CD14-positive monocyte (primary cell): ENCODE measurements around the gene LETM1. TPM values are rescaled to one million over a fixed set of nuclear protein-coding genes. Genes with fewer than 3 reads are reported as not detected.

Source experiments
- DNase-seq, 3 donors: peaks; one replicate each; pipeline ENCODE4 v3.0.0-alpha.2; 2011 to 2022
- H2AFZ ChIP-seq: 2 replicates; pipeline ENCODE4 v1.6.0; 2012; ENCODE audit warnings: mild to moderate bottlenecking, low read depth, low read length, inconsistent platforms; ENCODE audit not compliant: insufficient read depth, poor library complexity, severe bottlenecking
- H3K27ac ChIP-seq, 2 donors: 1 replicate in 1 of 2; 2 replicates in 1 of 2; pipeline ENCODE4 v1.5.1; 2012 to 2013; ENCODE audit warnings: low read length in 2 of 2, control low read depth in 1 of 2, inconsistent platforms in 1 of 2, low read depth in 1 of 2, mild to moderate bottlenecking in 1 of 2
- H3K27me3 ChIP-seq, 2 donors: one replicate each; pipeline versions ENCODE4 v1.6.0 to v1.6.1; 2011 to 2013; ENCODE audit warnings: low read length in 2 of 2; ENCODE audit not compliant: control insufficient read depth in 2 of 2, insufficient read depth in 2 of 2
- H3K36me3 ChIP-seq, 2 donors: replicated peaks in 1 of 2; 1 replicate in 1 of 2; 2 replicates in 1 of 2; pipeline versions ENCODE4 v1.5.1 to v1.6.1; 2012 to 2013; ENCODE audit warnings: low read length in 2 of 2, control low read depth in 1 of 2, inconsistent platforms in 1 of 2, mild to moderate bottlenecking in 1 of 2; ENCODE audit not compliant: insufficient read depth in 2 of 2, control insufficient read depth in 1 of 2
- H3K4me1 ChIP-seq, 2 donors: 1 replicate in 1 of 2; 2 replicates in 1 of 2; pipeline versions ENCODE4 v1.5.1 to v1.6.1; 2012 to 2013; ENCODE audit warnings: low read length in 2 of 2, control low read depth in 1 of 2, inconsistent platforms in 1 of 2, mild to moderate bottlenecking in 1 of 2, moderate library complexity in 1 of 2; ENCODE audit not compliant: insufficient read depth in 2 of 2, control insufficient read depth in 1 of 2
- H3K4me2 ChIP-seq: replicated peaks from 2 replicates; pipeline ENCODE3; 2012; ENCODE audit warnings: low read length, moderate library complexity, mild to moderate bottlenecking; ENCODE audit not compliant: poor library complexity, severe bottlenecking; ENCODE audit errors: extremely low read depth
- H3K4me3 ChIP-seq, 3 experiments: fragments of 200-600 bp in 1 of 3; sonication (generic) in 1 of 3; replicated peaks in 1 of 3; 1 replicate in 2 of 3; 2 replicates in 1 of 3; pipeline ENCODE4 v1.5.1; 2011 to 2013; ENCODE audit warnings: low read length in 3 of 3, mild to moderate bottlenecking in 3 of 3, control low read depth in 2 of 3, low read depth in 2 of 3, inconsistent platforms in 1 of 3, moderate library complexity in 1 of 3
- H3K79me2 ChIP-seq: 2 replicates; pipeline ENCODE4 v1.6.0; 2012; ENCODE audit warnings: mild to moderate bottlenecking, control low read depth, inconsistent platforms, low read length, moderate library complexity; ENCODE audit not compliant: insufficient read depth
- H3K9ac ChIP-seq: 2 replicates; pipeline ENCODE4 v1.6.0; 2017; ENCODE audit warnings: low read length, mild to moderate bottlenecking; ENCODE audit not compliant: insufficient read depth, poor library complexity, severe bottlenecking
- H3K9me3 ChIP-seq, 2 donors: replicated peaks in 1 of 2; 1 replicate in 1 of 2; 2 replicates in 1 of 2; pipeline versions ENCODE4 v1.5.1 to v1.6.1; 2012 to 2013; ENCODE audit warnings: low read length in 2 of 2, control low read depth in 1 of 2; ENCODE audit not compliant: control insufficient read depth in 1 of 2, insufficient read depth in 1 of 2
- H4K20me1 ChIP-seq: 2 replicates; pipeline ENCODE4 v1.6.0; 2012; ENCODE audit warnings: mild to moderate bottlenecking, low read length, control low read depth, moderate library complexity; ENCODE audit not compliant: insufficient read depth
- H3K27ac Mint-ChIP-seq, 7 donors: one replicate each; pipeline ENCODE4 v1.8.0; 2020; ENCODE audit warnings: mild to moderate bottlenecking in 7 of 7, mixed read lengths in 7 of 7, moderate library complexity in 6 of 7, inconsistent platforms in 2 of 7
- H3K27me3 Mint-ChIP-seq, 3 donors: one replicate each; pipeline ENCODE4 v1.8.0; 2021 to 2022; ENCODE audit warnings: low read depth in 3 of 3, mild to moderate bottlenecking in 3 of 3, mixed read lengths in 3 of 3, moderate library complexity in 3 of 3, inconsistent platforms in 1 of 3
- H3K36me3 Mint-ChIP-seq, 2 donors: one replicate each; pipeline ENCODE4 v1.8.0; 2020; ENCODE audit warnings: mixed read lengths in 2 of 2, inconsistent platforms in 1 of 2, mild to moderate bottlenecking in 1 of 2
- H3K4me1 Mint-ChIP-seq: one replicate; pipeline ENCODE4 v1.8.0; 2020; ENCODE audit warnings: mild to moderate bottlenecking, mixed read lengths
- H3K4me3 Mint-ChIP-seq, 2 donors: one replicate each; pipeline ENCODE4 v1.8.0; 2020; ENCODE audit warnings: mild to moderate bottlenecking in 2 of 2, mixed read lengths in 2 of 2, moderate library complexity in 1 of 2
- H3K9me3 Mint-ChIP-seq, 7 donors: one replicate each; pipeline ENCODE4 v1.8.0; 2020 to 2022; ENCODE audit warnings: mixed read lengths in 7 of 7, mild to moderate bottlenecking in 6 of 7, moderate library complexity in 6 of 7, inconsistent platforms in 2 of 7
- WGBS: methylation state at CpG from one replicate; pipeline ENCODE4 v1.1.5; 2013; ENCODE audit warnings: missing lambda C conversion rate; ENCODE audit not compliant: insufficient coverage; 5-methylcytosine and 5-hydroxymethylcytosine counted together
- intact Hi-C, 2 donors: fragments of 100-400 bp; cut with micrococcal nuclease; formaldehyde crosslinking; loops; one replicate each; pipeline versions ENCODE4 v1.15.0 to v1.15.1; 2023
- polyA plus RNA-seq, 3 donors: library from polyadenylated mRNA; depleted of rRNA in 1 of 3; unstranded in 2 of 3; stranded (reverse) in 1 of 3; fragments of 300-500 nt in 2 of 3; fragments of >200 nt in 1 of 3; fragmentation: Illumina TruSeq in 2 of 3; gene quantifications; 1 replicate in 2 of 3; 2 replicates in 1 of 3; pipeline ENCODE4 v1.2.3, GENCODE V29; 2012 to 2021
- TF ChIP-seq, protein P1 (sequence below): fragments of 200-600 bp; IDR thresholded peaks from one replicate; pipeline ENCODE4 v1.8.0; 2022; ENCODE audit warnings: antibody characterized with exemption, mild to moderate bottlenecking

The LETM1 gene
- polyA plus RNA-seq, 3 donors, result 6.2 to 18.6 (median 9.0) TPM

DNA sequence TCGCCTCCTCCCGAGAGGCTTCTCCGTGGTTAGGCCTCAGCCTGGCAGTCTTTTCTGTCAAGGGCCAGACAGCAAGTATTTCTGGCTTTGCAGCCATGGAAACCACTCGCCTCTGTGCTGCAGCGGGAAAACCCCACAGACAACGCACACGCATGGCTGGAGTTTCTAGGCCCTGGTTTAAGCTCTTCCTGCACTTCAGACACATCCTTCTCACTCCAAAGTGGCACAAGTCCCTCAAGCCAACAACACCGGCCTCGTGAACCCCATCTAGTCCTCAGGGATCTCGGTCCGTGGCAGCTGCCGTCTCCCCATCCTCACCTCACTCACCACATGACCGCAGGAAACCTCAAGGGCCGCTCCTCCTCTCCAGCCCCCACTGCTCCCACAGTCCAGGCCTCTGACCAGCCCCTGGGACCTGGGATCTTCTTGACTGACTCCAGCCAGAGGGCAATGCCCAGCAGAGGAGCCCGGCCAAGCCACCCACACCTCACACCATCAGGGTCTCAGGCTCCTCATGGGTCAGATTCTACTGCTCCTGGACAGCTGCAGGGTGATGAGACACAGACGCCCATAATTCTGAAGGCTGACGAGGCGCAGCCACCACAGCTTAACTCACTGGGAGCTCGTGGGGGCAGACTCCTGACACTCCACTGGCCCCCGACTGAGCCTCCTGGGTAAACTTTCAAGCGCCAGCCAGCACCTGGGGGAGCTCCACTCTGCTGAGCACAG, 21.7 kb downstream of the LETM1 start:
- 96% methylated on average over 21 of the region's 21 CpGs for WGBS
- intact Hi-C loops, result no loop called here
- Histone ChIP-seq H3K27me3 (no peaks in the 10 kb centered on the region), H3K4me3 (no peak overlapping the region), H4K20me1 (no peaks in the 10 kb centered on the region), H2AFZ (no peak overlapping the region), H3K79me2 (no peaks in the 10 kb centered on the region), H3K9ac (no peak overlapping the region), H3K9me3 (no peaks in the 10 kb centered on the region), H3K27ac (no peak overlapping the region), H3K36me3 (peaks cover 66 to 97% of the 10 kb centered on the region in 2 donors), H3K4me1 (no peaks in the 10 kb centered on the region), H3K4me2 (no peak overlapping the region)
- Mint-ChIP-seq H3K4me1 (peaks cover 4% of the 10 kb centered on the region), H3K4me3 (no peak overlapping the region), H3K9me3 (peaks cover 0 to 2% (median 0%) of the 10 kb centered on the region in 7 donors), H3K27ac (peak overlapping the region in 1 of 7 donors; percentile 60), H3K27me3 (peaks cover 0 to 3% (median 1%) of the 10 kb centered on the region in 3 donors), H3K36me3 (peaks cover 78 to 91% of the 10 kb centered on the region in 2 donors)
- no peak for DNase-seq
- TF ChIP-seq, protein P1, sequence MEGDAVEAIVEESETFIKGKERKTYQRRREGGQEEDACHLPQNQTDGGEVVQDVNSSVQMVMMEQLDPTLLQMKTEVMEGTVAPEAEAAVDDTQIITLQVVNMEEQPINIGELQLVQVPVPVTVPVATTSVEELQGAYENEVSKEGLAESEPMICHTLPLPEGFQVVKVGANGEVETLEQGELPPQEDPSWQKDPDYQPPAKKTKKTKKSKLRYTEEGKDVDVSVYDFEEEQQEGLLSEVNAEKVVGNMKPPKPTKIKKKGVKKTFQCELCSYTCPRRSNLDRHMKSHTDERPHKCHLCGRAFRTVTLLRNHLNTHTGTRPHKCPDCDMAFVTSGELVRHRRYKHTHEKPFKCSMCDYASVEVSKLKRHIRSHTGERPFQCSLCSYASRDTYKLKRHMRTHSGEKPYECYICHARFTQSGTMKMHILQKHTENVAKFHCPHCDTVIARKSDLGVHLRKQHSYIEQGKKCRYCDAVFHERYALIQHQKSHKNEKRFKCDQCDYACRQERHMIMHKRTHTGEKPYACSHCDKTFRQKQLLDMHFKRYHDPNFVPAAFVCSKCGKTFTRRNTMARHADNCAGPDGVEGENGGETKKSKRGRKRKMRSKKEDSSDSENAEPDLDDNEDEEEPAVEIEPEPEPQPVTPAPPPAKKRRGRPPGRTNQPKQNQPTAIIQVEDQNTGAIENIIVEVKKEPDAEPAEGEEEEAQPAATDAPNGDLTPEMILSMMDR, result no peak

DNA sequence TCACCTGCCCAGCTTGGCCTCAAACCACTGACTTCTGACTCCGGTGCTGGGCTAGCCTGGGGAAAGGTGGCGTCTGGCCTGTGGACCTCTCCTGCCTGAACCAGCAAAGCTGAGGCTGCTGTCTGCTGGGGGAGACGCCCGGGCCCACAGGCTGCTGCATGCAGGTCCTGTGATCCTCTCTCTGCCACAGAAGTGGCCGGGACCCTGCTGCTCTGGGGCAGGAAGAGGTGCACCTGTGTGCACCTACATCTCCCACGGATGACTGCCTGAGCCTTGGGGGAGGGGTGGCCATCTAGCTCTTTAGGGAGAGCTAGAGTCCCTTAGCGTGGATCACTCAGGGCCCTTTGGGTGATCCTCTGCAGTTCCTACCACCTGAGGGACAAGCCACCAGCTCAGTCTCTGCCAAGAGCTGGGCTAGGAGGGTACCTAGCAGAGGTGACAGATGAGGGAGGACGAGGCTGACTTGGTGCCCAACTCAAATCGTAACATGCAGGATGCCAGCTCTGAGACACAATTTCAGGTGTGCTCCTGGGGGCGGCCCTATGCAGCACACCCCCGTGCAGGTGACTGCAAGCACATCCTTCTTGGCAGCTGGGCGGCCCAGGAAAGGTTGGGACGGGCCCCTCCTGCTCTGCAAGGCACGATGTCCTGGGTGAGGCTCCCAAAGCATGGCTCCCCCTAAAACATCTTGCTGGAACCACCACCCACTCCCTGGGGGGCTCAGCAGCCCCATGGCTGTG, 22.5 kb downstream of the LETM1 start:
- Histone ChIP-seq H3K27me3 (no peaks in the 10 kb centered on the region), H3K9ac (no peak overlapping the region), H3K4me2 (no peak overlapping the region), H3K36me3 (peaks cover 59 to 90% of the 10 kb centered on the region in 2 donors), H3K27ac (no peak overlapping the region), H2AFZ (no peak overlapping the region), H4K20me1 (no peaks in the 10 kb centered on the region), H3K4me3 (no peak overlapping the region), H3K4me1 (no peaks in the 10 kb centered on the region), H3K79me2 (no peaks in the 10 kb centered on the region), H3K9me3 (no peaks in the 10 kb centered on the region)
- Mint-ChIP-seq H3K27me3 (peaks cover 0 to 1% (median 1%) of the 10 kb centered on the region in 3 donors), H3K36me3 (peaks cover 72 to 86% of the 10 kb centered on the region in 2 donors), H3K27ac (peak overlapping the region in 2 of 7 donors; percentile 30 to 41), H3K4me3 (no peak overlapping the region), H3K4me1 (peaks cover 4% of the 10 kb centered on the region), H3K9me3 (peaks cover 0 to 2% (median 0%) of the 10 kb centered on the region in 7 donors)
- TF ChIP-seq, protein P1, result no peak
- no peak for DNase-seq
- WGBS, result 95% methylated on average over 13 of the region's 14 CpGs
- intact Hi-C loops, result no loop called here
